Measurements from ENCODE around the gene ORC2. TPM values are rescaled to one million over a fixed set of nuclear protein-coding genes. Genes with fewer than 3 reads are reported as not detected.
"Not testable (repeated sequence)": the region's sequence is repeated elsewhere in the genome, so short reads cannot be mapped to it uniquely, and the experiment has no call there.

Gene ORC2
- total and polyA plus RNA-seq, 7 donors = 3.3 to 17.7 (median 7.1) TPM

GRCh38 chr2:200975672-200976071, 12.2 kb upstream of the ORC2 start:
- Histone ChIP-seq H3K36me3 (ENCODE audit: insufficient read depth in 1 of 2, low read depth in 1 of 2) (peaks cover 4 to 32% of the 10 kb centered on the region in 2 donors), H3K9me3 (no peaks in the 10 kb centered on the region), H3K27me3 (ENCODE audit: insufficient read depth in 3 of 3, low read length in 2 of 3) (no peaks in the 10 kb centered on the region), H3K4me3 (no peak overlapping the region), H3K4me1 (no peaks in the 10 kb centered on the region), H3K27ac (no peak overlapping the region)
- no peak for ATAC-seq
- no peak for DNase-seq
- no peak for TF ChIP-seq CTCF (IDR thresholded peaks at IDR 0.05)
- intact Hi-C loops (cut with DNase I) = no loop called here

GRCh38 chr2:200970057-200970456, 6.6 kb upstream of the ORC2 start:
- H3K9me3 ChIP-seq = not testable (repeated sequence)
- 83 to 97% (median 93%) methylated on average over 3 of the region's 3 CpGs for WGBS, 3 donors

GRCh38 chr2:200968735-200969134, 5.3 kb upstream of the ORC2 start:
- Histone ChIP-seq H3K4me3 (no peak overlapping the region), H3K9me3 (no peaks in the 10 kb centered on the region), H3K36me3 (ENCODE audit: insufficient read depth in 1 of 2, low read depth in 1 of 2) (peaks cover 0 to 5% of the 10 kb centered on the region in 2 donors), H3K4me1 (peaks cover 5% of the 10 kb centered on the region), H3K27ac (no peak overlapping the region), H3K27me3 (ENCODE audit: insufficient read depth in 3 of 3, low read length in 2 of 3) (no peaks in the 10 kb centered on the region)
- WGBS, 3 donors = 82 to 90% (median 86%) methylated on average over 2 of the region's 2 CpGs
- no peak for ATAC-seq
- DNase-seq = no peak
- TF ChIP-seq CTCF (IDR thresholded peaks at IDR 0.05) = no peak
- intact Hi-C loops (cut with DNase I) = loop anchor here in 1 of 2 donors (10.0 kb wide), 1 partner anchor 206 kb away; no protein-coding TSS in a partner anchor

More at GRCh38 chr2:200970057-200970456, 6.6 kb upstream of the ORC2 start:
- H3K27ac ChIP-seq; ATAC-seq; intact Hi-C loops (cut with DNase I); H3K27me3 ChIP-seq (ENCODE audit: insufficient read depth in 3 of 3, low read length in 2 of 3); H3K4me1 ChIP-seq; H3K4me3 ChIP-seq; DNase-seq: not testable (repeated sequence)
- peaks cover 0 to 13% of the 10 kb centered on the region in 2 donors for H3K36me3 ChIP-seq (ENCODE audit: insufficient read depth in 1 of 2, low read depth in 1 of 2)

DNA sequence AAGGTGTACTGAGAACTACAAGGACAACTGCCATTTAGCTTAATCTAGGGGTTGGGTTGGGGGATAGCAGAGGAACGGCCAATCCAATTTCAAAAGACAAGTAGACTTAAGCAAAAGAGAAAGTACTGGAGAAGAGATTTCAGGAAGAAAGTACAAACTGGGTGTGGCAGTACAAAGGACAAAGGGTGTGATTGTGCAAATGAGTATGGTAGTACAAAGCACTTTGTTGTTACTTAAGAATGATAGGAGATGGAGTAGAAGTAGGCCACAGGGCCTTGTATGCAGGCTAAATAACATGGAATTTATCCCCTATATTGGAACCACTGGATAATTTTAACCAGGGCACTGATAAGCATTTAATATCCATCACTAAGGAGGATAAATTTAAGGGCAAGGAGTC, 4.7 kb upstream of the ORC2 start:
- intact Hi-C loops (cut with DNase I) = loop anchor here in 1 of 2 donors (10.0 kb wide), 1 partner anchor 207 kb away; no protein-coding TSS in a partner anchor
- Histone ChIP-seq H3K4me1 (peaks cover 5% of the 10 kb centered on the region), H3K4me3 (no peak overlapping the region), H3K9me3 (no peaks in the 10 kb centered on the region), H3K27me3 (ENCODE audit: insufficient read depth in 3 of 3, low read length in 2 of 3) (no peaks in the 10 kb centered on the region), H3K36me3 (ENCODE audit: insufficient read depth in 1 of 2, low read depth in 1 of 2) (no peaks in the 10 kb centered on the region), H3K27ac (no peak overlapping the region)
- no peak for ATAC-seq
- 92 to 100% (median 94%) methylated on average over 1 of the region's 1 CpG for WGBS, 3 donors
- DNase-seq = no peak
- no peak for TF ChIP-seq CTCF (IDR thresholded peaks at IDR 0.05)

- DNase-seq = no peak
- Histone ChIP-seq H3K27ac (no peak overlapping the region), H3K36me3 (ENCODE audit: insufficient read depth in 1 of 2, low read depth in 1 of 2) (no peaks in the 10 kb centered on the region), H3K4me1 (peaks cover 15% of the 10 kb centered on the region), H3K4me3 (no peak overlapping the region), H3K9me3 (no peaks in the 10 kb centered on the region), H3K27me3 (ENCODE audit: insufficient read depth in 3 of 3, low read length in 2 of 3) (no peaks in the 10 kb centered on the region)
- ATAC-seq = no peak
- intact Hi-C loops (cut with DNase I) = loop anchor here in 1 of 2 donors (10.0 kb wide), 1 partner anchor 208 kb away; no protein-coding TSS in a partner anchor
- no peak for TF ChIP-seq CTCF (IDR thresholded peaks at IDR 0.05)
- 44 to 56% (median 53%) methylated on average over 4 of the region's 4 CpGs for WGBS, 3 donors
Measured at GRCh38 chr2:200966770-200967169, 3.3 kb upstream of the ORC2 start.
